SH-SY5Y (cell line): ENCODE results near the gene MCHR2.

Experiments
- GATA2 ChIP-seq: IDR thresholded peaks from 2 replicates; pipeline ENCODE4 v1.6.1; 2011; ENCODE audit warnings: mild to moderate bottlenecking, low read depth, low read length
- GATA3 ChIP-seq: IDR thresholded peaks from 2 replicates; pipeline ENCODE4 v1.6.1; 2011; ENCODE audit warnings: low read depth, mild to moderate bottlenecking, low read length, moderate library complexity

DNA sequence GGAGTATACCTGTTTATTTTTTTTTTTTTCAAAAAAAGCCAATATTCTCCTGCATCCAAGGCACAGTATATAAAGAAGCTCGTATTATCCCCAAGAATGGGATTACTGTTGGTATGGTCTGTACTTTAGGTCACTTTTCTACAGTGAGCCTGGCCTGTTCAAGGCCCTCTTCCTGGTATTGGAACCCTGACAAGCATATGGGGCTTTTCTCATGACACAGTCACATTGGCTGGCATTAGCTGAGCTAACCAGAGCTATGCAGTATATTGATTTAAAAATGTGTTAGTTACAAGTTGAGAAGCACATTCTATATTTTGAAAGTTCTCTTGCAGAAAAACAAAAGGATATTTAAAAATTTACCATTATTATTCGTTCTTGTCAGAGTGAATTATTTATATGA, 48.0 kb downstream of the MCHR2 start:
- TF ChIP-seq GATA3 = no peak
- no peak for TF ChIP-seq GATA2
